Measurements from ENCODE around the gene RPRML.

The RPRML gene

GRCh38 chr17:46982577-46982976 is 3.5 kb upstream of the RPRML start:
- no peak overlapping the region for H3K9ac ChIP-seq (ENCODE audit: low read depth, low read length, poor library complexity)
- H2BK15ac ChIP-seq (ENCODE audit: low read length), result no peak overlapping the region
- H2BK5ac ChIP-seq (ENCODE audit: low read length), result no peak overlapping the region
- no peak overlapping the region for H3K4ac ChIP-seq (ENCODE audit: low read length)
- no peak overlapping the region for H2AFZ ChIP-seq (ENCODE audit: low read length)
- H3K14ac ChIP-seq (ENCODE audit: low read length), result no peak overlapping the region
- DNase-seq (ENCODE audit: low spot score), result no peak
- no peak overlapping the region for H3K18ac ChIP-seq (ENCODE audit: low read length)
- no peaks in the 10 kb centered on the region for H3K79me1 ChIP-seq (ENCODE audit: low read depth, low read length)
- no peak overlapping the region for H2AK5ac ChIP-seq (ENCODE audit: low read depth, low read length)
- no peak overlapping the region for H3K4me3 ChIP-seq (ENCODE audit: low read length in 2 of 2)
- H3K36me3 ChIP-seq (replicated peaks in 1 of 2; ENCODE audit: control insufficient read depth in 2 of 2, insufficient read depth in 2 of 2, low read length in 2 of 2), result no peaks in the 10 kb centered on the region
- H3K9me3 ChIP-seq (replicated peaks in 1 of 2; ENCODE audit: control insufficient read depth in 2 of 2, insufficient read depth in 1 of 2, low read depth in 1 of 2, low read length in 2 of 2), result no peaks in the 10 kb centered on the region
- no peak overlapping the region for H2BK120ac ChIP-seq (ENCODE audit: low read depth, low read length)
- H4K8ac ChIP-seq (ENCODE audit: low read depth, low read length), result no peak overlapping the region
- H4K91ac ChIP-seq (ENCODE audit: low read depth, low read length, poor library complexity), result no peak overlapping the region
- WGBS, 2 donors (ENCODE audit: extremely low coverage in 2 of 2, insufficient read length in 2 of 2, insufficient replicate concordance in 1 of 2), result no CpG with 5 or more reads among the region's 6 CpGs
- H3K27me3 ChIP-seq (ENCODE audit: control insufficient read depth in 3 of 3, insufficient read depth in 3 of 3, low read depth in 1 of 3, low read length in 3 of 3), result peaks cover 0 to 22% (median 13%) of the 10 kb centered on the region in 3 experiments
- peaks cover 5 to 10% of the 10 kb centered on the region in 2 donors for H3K4me1 ChIP-seq (ENCODE audit: control insufficient read depth in 2 of 2, insufficient read depth in 1 of 2, low read depth in 1 of 2, low read length in 2 of 2)
- H3K4me2 ChIP-seq (ENCODE audit: insufficient read depth, low read length, poor library complexity, severe bottlenecking), result no peak overlapping the region
- no peak overlapping the region for H2BK12ac ChIP-seq (ENCODE audit: low read length)
- H3K23ac ChIP-seq (ENCODE audit: low read depth, low read length, poor library complexity), result no peak overlapping the region
- H3K27ac ChIP-seq (replicated peaks; ENCODE audit: low read length), result no peak overlapping the region

- Histone ChIP-seq H3K4me3 (ENCODE audit: low read length in 2 of 2) (peak overlapping the region; percentile 80 to 96), H3K27me3 (ENCODE audit: control insufficient read depth in 3 of 3, insufficient read depth in 3 of 3, low read depth in 1 of 3, low read length in 3 of 3) (peaks cover 0 to 27% (median 13%) of the 10 kb centered on the region in 3 experiments), H2BK12ac (ENCODE audit: low read length) (no peak overlapping the region), H2AK5ac (ENCODE audit: low read depth, low read length) (no peak overlapping the region), H3K23ac (ENCODE audit: low read depth, low read length, poor library complexity) (peak overlapping the region; percentile 70), H2AFZ (ENCODE audit: low read length) (peak overlapping the region; percentile 94), H3K14ac (ENCODE audit: low read length) (peak overlapping the region; percentile 3), H2BK15ac (ENCODE audit: low read length) (peak overlapping the region; percentile 38), H2BK120ac (ENCODE audit: low read depth, low read length) (no peak overlapping the region), H3K4ac (ENCODE audit: low read length) (peak overlapping the region; percentile 76), H4K91ac (ENCODE audit: low read depth, low read length, poor library complexity) (no peak overlapping the region), H3K27ac (replicated peaks; ENCODE audit: low read length) (no peak overlapping the region), H3K4me1 (ENCODE audit: control insufficient read depth in 2 of 2, insufficient read depth in 1 of 2, low read depth in 1 of 2, low read length in 2 of 2) (peaks cover 13 to 22% of the 10 kb centered on the region in 2 donors), H2BK5ac (ENCODE audit: low read length) (no peak overlapping the region), H4K8ac (ENCODE audit: low read depth, low read length) (no peak overlapping the region), H3K9ac (ENCODE audit: low read depth, low read length, poor library complexity) (peak overlapping the region; percentile 83), H3K79me1 (ENCODE audit: low read depth, low read length) (no peaks in the 10 kb centered on the region), H3K9me3 (replicated peaks in 1 of 2; ENCODE audit: control insufficient read depth in 2 of 2, insufficient read depth in 1 of 2, low read depth in 1 of 2, low read length in 2 of 2) (no peaks in the 10 kb centered on the region), H3K4me2 (ENCODE audit: insufficient read depth, low read length, poor library complexity, severe bottlenecking) (peak overlapping the region; percentile 87), H3K36me3 (replicated peaks in 1 of 2; ENCODE audit: control insufficient read depth in 2 of 2, insufficient read depth in 2 of 2, low read length in 2 of 2) (peaks cover 0 to 5% of the 10 kb centered on the region in 2 donors), H3K18ac (ENCODE audit: low read length) (peak overlapping the region; percentile 80)
- no CpG with 5 or more reads among the region's 83 CpGs for WGBS, 2 donors (ENCODE audit: extremely low coverage in 2 of 2, insufficient read length in 2 of 2, insufficient replicate concordance in 1 of 2)
- peak; percentile 21 for DNase-seq (ENCODE audit: low spot score)
These were observed 435 bp downstream of the RPRML start for GRCh38 chr17:46978489-46979146.

- no CpG with 5 or more reads among the region's 36 CpGs for WGBS, 2 donors (ENCODE audit: extremely low coverage in 2 of 2, insufficient read length in 2 of 2, insufficient replicate concordance in 1 of 2)
- H3K27ac ChIP-seq (replicated peaks; ENCODE audit: low read length), result no peak overlapping the region
These were observed 1.1 kb downstream of the RPRML start for GRCh38 chr17:46977750-46978488.

GRCh38 chr17:46977348-46977747 is 1.7 kb downstream of the RPRML start:
- H3K23ac ChIP-seq (ENCODE audit: low read depth, low read length, poor library complexity), result peak overlapping the region; percentile 65
- peaks cover 0 to 27% (median 13%) of the 10 kb centered on the region in 3 experiments for H3K27me3 ChIP-seq (ENCODE audit: control insufficient read depth in 3 of 3, insufficient read depth in 3 of 3, low read depth in 1 of 3, low read length in 3 of 3)
- peak overlapping the region in 1 of 2 donors; percentile 96 for H3K4me3 ChIP-seq (ENCODE audit: low read length in 2 of 2)
- H4K8ac ChIP-seq (ENCODE audit: low read depth, low read length), result no peak overlapping the region
- H2BK15ac ChIP-seq (ENCODE audit: low read length), result no peak overlapping the region
- no peak overlapping the region for H2BK12ac ChIP-seq (ENCODE audit: low read length)
- no peak overlapping the region for H2BK5ac ChIP-seq (ENCODE audit: low read length)
- no peak overlapping the region for H3K14ac ChIP-seq (ENCODE audit: low read length)
- H3K36me3 ChIP-seq (replicated peaks in 1 of 2; ENCODE audit: control insufficient read depth in 2 of 2, insufficient read depth in 2 of 2, low read length in 2 of 2), result peaks cover 0 to 5% of the 10 kb centered on the region in 2 donors
- H3K27ac ChIP-seq (replicated peaks; ENCODE audit: low read length), result no peak overlapping the region
- no peak overlapping the region for H2BK120ac ChIP-seq (ENCODE audit: low read depth, low read length)
- H3K4ac ChIP-seq (ENCODE audit: low read length), result no peak overlapping the region
- no peak overlapping the region for H2AK5ac ChIP-seq (ENCODE audit: low read depth, low read length)
- H4K91ac ChIP-seq (ENCODE audit: low read depth, low read length, poor library complexity), result no peak overlapping the region
- H3K4me1 ChIP-seq (ENCODE audit: control insufficient read depth in 2 of 2, insufficient read depth in 1 of 2, low read depth in 1 of 2, low read length in 2 of 2), result peaks cover 13 to 22% of the 10 kb centered on the region in 2 donors
- peak overlapping the region; percentile 94 for H2AFZ ChIP-seq (ENCODE audit: low read length)
- H3K9me3 ChIP-seq (replicated peaks in 1 of 2; ENCODE audit: control insufficient read depth in 2 of 2, insufficient read depth in 1 of 2, low read depth in 1 of 2, low read length in 2 of 2), result no peaks in the 10 kb centered on the region
- no peak overlapping the region for H3K4me2 ChIP-seq (ENCODE audit: insufficient read depth, low read length, poor library complexity, severe bottlenecking)
- no peak overlapping the region for H3K9ac ChIP-seq (ENCODE audit: low read depth, low read length, poor library complexity)
- no CpG with 5 or more reads among the region's 7 CpGs for WGBS, 2 donors (ENCODE audit: extremely low coverage in 2 of 2, insufficient read length in 2 of 2, insufficient replicate concordance in 1 of 2)
- H3K18ac ChIP-seq (ENCODE audit: low read length), result no peak overlapping the region
- H3K79me1 ChIP-seq (ENCODE audit: low read depth, low read length), result no peaks in the 10 kb centered on the region
- DNase-seq (ENCODE audit: low spot score), result peak; percentile 65

More at GRCh38 chr17:46977750-46978488, 1.1 kb downstream of the RPRML start:
- H3K23ac ChIP-seq (ENCODE audit: low read depth, low read length, poor library complexity), result peak overlapping the region; percentile 70
- no peak for DNase-seq (ENCODE audit: low spot score)
- H2BK120ac ChIP-seq (ENCODE audit: low read depth, low read length), result no peak overlapping the region
- H3K36me3 ChIP-seq (replicated peaks in 1 of 2; ENCODE audit: control insufficient read depth in 2 of 2, insufficient read depth in 2 of 2, low read length in 2 of 2), result peaks cover 0 to 5% of the 10 kb centered on the region in 2 donors
- no peak overlapping the region for H2BK5ac ChIP-seq (ENCODE audit: low read length)
- H3K18ac ChIP-seq (ENCODE audit: low read length), result peak overlapping the region; percentile 95
- no peaks in the 10 kb centered on the region for H3K9me3 ChIP-seq (replicated peaks in 1 of 2; ENCODE audit: control insufficient read depth in 2 of 2, insufficient read depth in 1 of 2, low read depth in 1 of 2, low read length in 2 of 2)
- peak overlapping the region; percentile 87 for H3K4me2 ChIP-seq (ENCODE audit: insufficient read depth, low read length, poor library complexity, severe bottlenecking)
- H3K4me1 ChIP-seq (ENCODE audit: control insufficient read depth in 2 of 2, insufficient read depth in 1 of 2, low read depth in 1 of 2, low read length in 2 of 2), result peaks cover 13 to 22% of the 10 kb centered on the region in 2 donors
- no peak overlapping the region for H4K91ac ChIP-seq (ENCODE audit: low read depth, low read length, poor library complexity)
- H2BK12ac ChIP-seq (ENCODE audit: low read length), result no peak overlapping the region
- peak overlapping the region; percentile 94 for H2AFZ ChIP-seq (ENCODE audit: low read length)
- H3K14ac ChIP-seq (ENCODE audit: low read length), result peak overlapping the region; percentile 3
- H3K4me3 ChIP-seq (ENCODE audit: low read length in 2 of 2), result peak overlapping the region; percentile 80 to 96
- no peak overlapping the region for H2BK15ac ChIP-seq (ENCODE audit: low read length)
- H3K79me1 ChIP-seq (ENCODE audit: low read depth, low read length), result no peaks in the 10 kb centered on the region
- H3K9ac ChIP-seq (ENCODE audit: low read depth, low read length, poor library complexity), result peak overlapping the region; percentile 83
- H2AK5ac ChIP-seq (ENCODE audit: low read depth, low read length), result no peak overlapping the region
- peaks cover 0 to 27% (median 13%) of the 10 kb centered on the region in 3 experiments for H3K27me3 ChIP-seq (ENCODE audit: control insufficient read depth in 3 of 3, insufficient read depth in 3 of 3, low read depth in 1 of 3, low read length in 3 of 3)
- H3K4ac ChIP-seq (ENCODE audit: low read length), result no peak overlapping the region
- H4K8ac ChIP-seq (ENCODE audit: low read depth, low read length), result no peak overlapping the region
